Trophoblast cell (in vitro differentiated cells and primary cell): ENCODE results near the gene RAD51B.

Experiments used
- DNase-seq, 2 donors: peaks; one replicate each; pipeline ENCODE4 v3.0.0-alpha.2; 2016
- H2AFZ ChIP-seq: 2 replicates; pipeline ENCODE4 v1.6.1; 2013; ENCODE audit warnings: low read length, moderate library complexity, mild to moderate bottlenecking; ENCODE audit not compliant: insufficient read depth, poor library complexity
- H2AK5ac ChIP-seq: 2 replicates; pipeline ENCODE4 v1.6.1; 2013; ENCODE audit warnings: mild to moderate bottlenecking, low read length
- H2BK120ac ChIP-seq: 2 replicates; pipeline ENCODE4 v1.6.1; 2013; ENCODE audit warnings: low read length, mild to moderate bottlenecking, moderate library complexity; ENCODE audit not compliant: insufficient read depth, poor library complexity
- H2BK12ac ChIP-seq: 2 replicates; pipeline ENCODE4 v1.6.1; 2013; ENCODE audit warnings: mild to moderate bottlenecking, low read length, moderate library complexity
- H2BK5ac ChIP-seq: 2 replicates; pipeline ENCODE4 v1.6.1; 2013; ENCODE audit warnings: low read length, low read depth, moderate library complexity, mild to moderate bottlenecking; ENCODE audit not compliant: poor library complexity
- H3K14ac ChIP-seq: 2 replicates; pipeline ENCODE4 v1.6.1; 2013; ENCODE audit warnings: mild to moderate bottlenecking, low read length
- H3K18ac ChIP-seq: 2 replicates; pipeline ENCODE4 v1.6.1; 2013; ENCODE audit warnings: mild to moderate bottlenecking, low read length
- H3K23ac ChIP-seq: 2 replicates; pipeline ENCODE4 v1.6.1; 2013; ENCODE audit warnings: low read length
- H3K27ac ChIP-seq: 2 replicates; pipeline ENCODE4 v1.5.1; 2013; ENCODE audit warnings: low read depth, mild to moderate bottlenecking, inconsistent platforms, low read length, moderate library complexity
- H3K27me3 ChIP-seq: 2 replicates; pipeline ENCODE4 v1.6.1; 2013; ENCODE audit warnings: inconsistent platforms, mild to moderate bottlenecking, low read length, moderate library complexity; ENCODE audit not compliant: insufficient read depth
- H3K36me3 ChIP-seq, 2 experiments: 1 replicate in 1 of 2; 2 replicates in 1 of 2; pipeline ENCODE4 v1.6.1; 2013; ENCODE audit warnings: low read length in 2 of 2, mild to moderate bottlenecking in 2 of 2, moderate library complexity in 1 of 2; ENCODE audit not compliant: insufficient read depth in 2 of 2, control insufficient read depth in 1 of 2
- H3K4ac ChIP-seq: 2 replicates; pipeline ENCODE4 v1.6.1; 2013; ENCODE audit warnings: low read depth, mild to moderate bottlenecking, low read length, moderate library complexity
- H3K4me1 ChIP-seq, 2 experiments: 1 replicate in 1 of 2; 2 replicates in 1 of 2; pipeline ENCODE4 v1.6.1; 2013; ENCODE audit warnings: low read length in 2 of 2, mild to moderate bottlenecking in 2 of 2, moderate library complexity in 1 of 2; ENCODE audit not compliant: insufficient read depth in 2 of 2, control insufficient read depth in 1 of 2
- H3K4me2 ChIP-seq: 2 replicates; pipeline ENCODE4 v1.6.1; 2013; ENCODE audit warnings: inconsistent platforms, mild to moderate bottlenecking, low read length, moderate library complexity
- H3K4me3 ChIP-seq: 2 replicates; pipeline ENCODE4 v1.5.1; 2013; ENCODE audit warnings: mild to moderate bottlenecking, low read depth, low read length, inconsistent platforms
- H3K79me1 ChIP-seq: one replicate; pipeline ENCODE4 v1.6.1; 2013; ENCODE audit warnings: low read length
- H3K79me2 ChIP-seq: 2 replicates; pipeline ENCODE4 v1.6.1; 2013; ENCODE audit warnings: low read length, mild to moderate bottlenecking; ENCODE audit not compliant: control insufficient read depth, insufficient read depth, poor library complexity
- H3K9ac ChIP-seq: 2 replicates; pipeline ENCODE4 v1.6.1; 2013; ENCODE audit warnings: mild to moderate bottlenecking, low read length
- H3K9me3 ChIP-seq: 2 replicates; pipeline ENCODE4 v1.6.1; 2013; ENCODE audit warnings: low read depth, mild to moderate bottlenecking, control low read depth, inconsistent platforms, low read length; ENCODE audit not compliant: insufficient read depth
- H4K12ac ChIP-seq: 2 replicates; pipeline ENCODE4 v1.6.1; 2013; ENCODE audit warnings: low read depth, mild to moderate bottlenecking, low read length, moderate library complexity
- H4K8ac ChIP-seq: 2 replicates; pipeline ENCODE4 v1.6.1; 2013; ENCODE audit warnings: low read depth, mild to moderate bottlenecking, low read length, moderate library complexity
- H4K91ac ChIP-seq: one replicate; pipeline ENCODE4 v1.6.1; 2013; ENCODE audit warnings: low read depth, mild to moderate bottlenecking, low read length, moderate library complexity
- WGBS: extraction: QIAGEN DNeasy Blood & Tissue Kit; methylation state at CpG from one replicate; pipeline ENCODE4 v1.1.7; 2013; ENCODE audit warnings: missing lambda C conversion rate; ENCODE audit not compliant: insufficient read length, insufficient coverage; ENCODE audit errors: extremely low coverage; 5-methylcytosine and 5-hydroxymethylcytosine counted together

RAD51B gene

GRCh38 chr14:68475802-68476201, 656.2 kb downstream of the RAD51B start:
- no peak overlapping the region for H4K8ac ChIP-seq
- no peak overlapping the region for H2BK12ac ChIP-seq
- H4K12ac ChIP-seq, result no peak overlapping the region
- no peak overlapping the region for H3K18ac ChIP-seq
- no peaks in the 10 kb centered on the region for H3K36me3 ChIP-seq
- no peak overlapping the region for H3K9ac ChIP-seq
- H3K4me3 ChIP-seq, result no peak overlapping the region
- peaks cover 6% of the 10 kb centered on the region for H3K79me2 ChIP-seq
- no peak overlapping the region for H2BK5ac ChIP-seq
- H2AK5ac ChIP-seq, result no peak overlapping the region
- H3K4ac ChIP-seq, result no peak overlapping the region
- no peak overlapping the region for H3K14ac ChIP-seq
- no peak overlapping the region for H4K91ac ChIP-seq
- no peak overlapping the region for H2BK120ac ChIP-seq
- no peaks in the 10 kb centered on the region for H3K9me3 ChIP-seq
- H3K4me1 ChIP-seq, result peaks cover 34 to 41% of the 10 kb centered on the region in 2 experiments
- no peaks in the 10 kb centered on the region for H3K27me3 ChIP-seq
- H3K27ac ChIP-seq, result peak overlapping the region; percentile 21
- no peak overlapping the region for H3K4me2 ChIP-seq
- DNase-seq, result no peak
- no peak overlapping the region for H3K23ac ChIP-seq
- no peak overlapping the region for H2AFZ ChIP-seq
- peaks cover 45% of the 10 kb centered on the region for H3K79me1 ChIP-seq

GRCh38 chr14:68476212-68477109, 656.9 kb downstream of the RAD51B start:
- Histone ChIP-seq H2BK12ac (peak overlapping the region; percentile 99), H3K9ac (no peak overlapping the region), H3K27me3 (no peaks in the 10 kb centered on the region), H4K8ac (peak overlapping the region; percentile 34), H3K4me3 (no peak overlapping the region), H4K91ac (peak overlapping the region; percentile 98), H2BK5ac (peak overlapping the region; percentile 75), H3K27ac (peak overlapping the region; percentile 72), H3K23ac (no peak overlapping the region), H3K79me1 (peaks cover 47% of the 10 kb centered on the region), H3K18ac (peak overlapping the region; percentile 96), H3K4me2 (peak overlapping the region; percentile 5), H3K79me2 (peaks cover 6% of the 10 kb centered on the region), H3K4ac (peak overlapping the region; percentile 97), H4K12ac (no peak overlapping the region), H2AFZ (peak overlapping the region; percentile 56), H3K9me3 (no peaks in the 10 kb centered on the region), H2AK5ac (peak overlapping the region; percentile 98), H3K4me1 (peaks cover 34 to 43% of the 10 kb centered on the region in 2 experiments), H3K14ac (peak overlapping the region; percentile 98), H2BK120ac (peak overlapping the region; percentile 57), H3K36me3 (no peaks in the 10 kb centered on the region)
- peak; percentile 68 to 77 for DNase-seq
- WGBS, result no CpG with 5 or more reads among the region's 10 CpGs

- no peaks in the 10 kb centered on the region for H3K9me3 ChIP-seq
- peaks cover 34 to 43% of the 10 kb centered on the region in 2 experiments for H3K4me1 ChIP-seq
- peaks cover 6% of the 10 kb centered on the region for H3K79me2 ChIP-seq
- no peak for DNase-seq
- H2AK5ac ChIP-seq, result peak overlapping the region; percentile 98
- no CpG with 5 or more reads among the region's 4 CpGs for WGBS
- H3K4me2 ChIP-seq, result no peak overlapping the region
- peak overlapping the region; percentile 56 for H2AFZ ChIP-seq
- H3K27ac ChIP-seq, result peak overlapping the region; percentile 72
- H3K79me1 ChIP-seq, result peaks cover 44% of the 10 kb centered on the region
- H3K4ac ChIP-seq, result peak overlapping the region; percentile 97
- peak overlapping the region; percentile 34 for H4K8ac ChIP-seq
- H3K36me3 ChIP-seq, result no peaks in the 10 kb centered on the region
- H2BK5ac ChIP-seq, result peak overlapping the region; percentile 75
- peak overlapping the region; percentile 57 for H2BK120ac ChIP-seq
- H3K27me3 ChIP-seq, result no peaks in the 10 kb centered on the region
- H3K14ac ChIP-seq, result peak overlapping the region; percentile 98
- H3K9ac ChIP-seq, result no peak overlapping the region
- peak overlapping the region; percentile 98 for H4K91ac ChIP-seq
- peak overlapping the region; percentile 99 for H2BK12ac ChIP-seq
- no peak overlapping the region for H3K4me3 ChIP-seq
- H3K23ac ChIP-seq, result no peak overlapping the region
- H3K18ac ChIP-seq, result peak overlapping the region; percentile 96
- H4K12ac ChIP-seq, result no peak overlapping the region
Observed at GRCh38 chr14:68477110-68477455, 657.5 kb downstream of the RAD51B start.

- H3K4me3 ChIP-seq, result no peak overlapping the region
- peaks cover 6% of the 10 kb centered on the region for H3K79me2 ChIP-seq
- H4K91ac ChIP-seq, result peak overlapping the region; percentile 98
- H2AK5ac ChIP-seq, result peak overlapping the region; percentile 98
- H3K4me2 ChIP-seq, result peak overlapping the region; percentile 28
- peak overlapping the region; percentile 9 for H2AFZ ChIP-seq
- peak overlapping the region; percentile 97 for H3K4ac ChIP-seq
- no CpG with 5 or more reads among the region's 8 CpGs for WGBS
- H3K9me3 ChIP-seq, result no peaks in the 10 kb centered on the region
- H3K27me3 ChIP-seq, result no peaks in the 10 kb centered on the region
- H3K18ac ChIP-seq, result peak overlapping the region; percentile 96
- peaks cover 44% of the 10 kb centered on the region for H3K79me1 ChIP-seq
- H2BK120ac ChIP-seq, result peak overlapping the region; percentile 93
- DNase-seq, result no peak
- peak overlapping the region; percentile 99 for H2BK12ac ChIP-seq
- H3K4me1 ChIP-seq, result peaks cover 34 to 43% of the 10 kb centered on the region in 2 experiments
- H3K27ac ChIP-seq, result peak overlapping the region; percentile 72
- H3K9ac ChIP-seq, result no peak overlapping the region
- H4K12ac ChIP-seq, result no peak overlapping the region
- peak overlapping the region; percentile 98 for H3K14ac ChIP-seq
- no peak overlapping the region for H3K23ac ChIP-seq
- peak overlapping the region; percentile 34 for H4K8ac ChIP-seq
- peak overlapping the region; percentile 75 for H2BK5ac ChIP-seq
- no peaks in the 10 kb centered on the region for H3K36me3 ChIP-seq
Observed at GRCh38 chr14:68477461-68478085, 658.0 kb downstream of the RAD51B start.
